ENCODE results near the gene HRH4. TPM values are rescaled to one million over a fixed set of nuclear protein-coding genes. Genes with fewer than 3 reads are reported as not detected.

Gene HRH4
- total RNA-seq, 1 experiment from 2014 or later, result not detected

GRCh38 chr18:24436939-24437338 is 23.5 kb upstream of the HRH4 start:
- Histone ChIP-seq H2AFZ (ENCODE audit: low read length) (no peak overlapping the region), H3K23me2 (ENCODE audit: insufficient read length, low read depth, low read length, poor library complexity, severe bottlenecking) (no peaks in the 10 kb centered on the region), H2AK5ac (ENCODE audit: insufficient read length, low read length) (no peak overlapping the region), H3K23ac (ENCODE audit: insufficient read length, low read depth, low read length) (no peak overlapping the region), H2BK5ac (ENCODE audit: insufficient read length, low read length) (no peak overlapping the region), H4K8ac (replicated peaks; ENCODE audit: insufficient read length, low read depth, low read length) (no peak overlapping the region), H3K27ac (ENCODE audit: insufficient read length, low read depth, low read length) (no peak overlapping the region), H3K27me3 (ENCODE audit: insufficient read depth, low read length) (no peaks in the 10 kb centered on the region), H3K56ac (ENCODE audit: insufficient read length, low read depth, low read length) (no peak overlapping the region), H3K4ac (ENCODE audit: low read depth, low read length) (no peak overlapping the region), H4K91ac (ENCODE audit: insufficient read length, low read depth, low read length) (no peak overlapping the region), H3K9ac (ENCODE audit: extremely low read depth, insufficient read length, low read length) (no peak overlapping the region), H4K5ac (ENCODE audit: insufficient read length, low read depth, low read length) (no peak overlapping the region), H3K9me3 (ENCODE audit: control insufficient read depth, low read depth, low read length) (no peaks in the 10 kb centered on the region), H3K18ac (ENCODE audit: insufficient read length, low read depth, low read length) (no peak overlapping the region), H3K79me1 (ENCODE audit: insufficient read depth, low read depth, low read length, poor library complexity, severe bottlenecking) (no peaks in the 10 kb centered on the region), H3T11ph (ENCODE audit: low read length) (no peak overlapping the region), H3K14ac (ENCODE audit: insufficient read depth, low read length) (no peak overlapping the region), H2BK120ac (ENCODE audit: low read depth, low read length, poor library complexity, severe bottlenecking) (no peak overlapping the region), H3K79me2 (ENCODE audit: insufficient read depth, low read length) (no peaks in the 10 kb centered on the region), H3K4me1 (ENCODE audit: insufficient read depth, low read length) (no peaks in the 10 kb centered on the region), H2BK12ac (ENCODE audit: insufficient read length, low read depth, low read length) (no peak overlapping the region), H4K20me1 (ENCODE audit: control insufficient read depth, insufficient read depth, insufficient read length) (no peaks in the 10 kb centered on the region), H2BK20ac (ENCODE audit: low read depth, low read length, poor library complexity, severe bottlenecking) (no peak overlapping the region), H3K4me2 (ENCODE audit: insufficient read depth, insufficient read length, low read length) (no peak overlapping the region), H2BK15ac (ENCODE audit: low read depth, low read length) (no peak overlapping the region)
- DNase-seq, result no peak
- no peaks in the 10 kb centered on the region; a peak in 1 of 5 replicates for H3K9me3 Mint-ChIP-seq
- no CpG with 5 or more reads among the region's 1 CpG for WGBS (ENCODE audit: extremely low coverage, insufficient read length, low lambda C conversion rate)
- H3K4me3 Mint-ChIP-seq, result no peak overlapping the region
- peaks cover 27 to 71% (median 70%) of the 10 kb centered on the region in 3 experiments; a peak in 6 of 7 replicates for H3K36me3 Mint-ChIP-seq (ENCODE audit: insufficient read depth in 1 of 3, low read depth in 3 of 3)
- H3K27ac Mint-ChIP-seq, result no peak overlapping the region; a peak in 1 of 7 replicates
- H3K4me1 Mint-ChIP-seq, result no peaks in the 10 kb centered on the region
- TF ChIP-seq CTCF (conservative IDR thresholded peaks at IDR 0.05), result no peak
- H3K27me3 Mint-ChIP-seq (ENCODE audit: low read depth), result no peaks in the 10 kb centered on the region

Measured in H9 (cell line).